Stimulated activated naive CD4-positive, alpha-beta T cell treated with Interleukin-2 at 50 U/mL for 16 hours (primary cell): ENCODE data around the gene CPED1.
"Not testable (repeated sequence)": the region's sequence is repeated elsewhere in the genome, so short reads cannot be mapped to it uniquely, and the experiment has no call there.

Experiments used
- DNase-seq: peaks from one replicate; lab custom pipeline; 2025; lab: John Stamatoyannopoulos, UW

CPED1 gene

GRCh38 chr7:121041516-121042148 is 53.1 kb downstream of the CPED1 start:
- DNase-seq, result no peak

- no peak for DNase-seq
Observed at GRCh38 chr7:121042195-121042594, 53.7 kb downstream of the CPED1 start.

- DNase-seq, result no peak
Observed at GRCh38 chr7:121042899-121043298, 54.4 kb downstream of the CPED1 start.

- DNase-seq, result no peak
Observed at GRCh38 chr7:121043314-121044234, 55.1 kb downstream of the CPED1 start.

- DNase-seq, result no peak
Observed at GRCh38 chr7:121045090-121045489, 56.6 kb downstream of the CPED1 start.

DNA sequence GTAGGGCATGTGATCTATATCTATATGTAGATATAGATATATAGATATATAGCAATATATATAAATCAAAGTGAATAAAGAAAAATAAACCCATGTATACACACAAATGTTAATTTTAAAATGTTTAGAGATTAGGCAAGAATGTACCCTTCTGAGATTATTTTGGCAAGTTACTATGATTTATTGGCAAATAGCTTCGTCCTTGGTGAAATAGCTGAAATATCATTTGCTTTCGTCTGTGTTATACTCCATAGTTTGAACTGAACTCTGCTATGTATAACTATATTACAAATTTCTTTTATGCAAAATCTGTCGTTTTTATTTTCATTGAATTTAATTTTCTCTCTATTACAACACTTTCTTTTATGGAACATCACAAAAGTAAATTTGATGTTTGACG is 57.5 kb downstream of the CPED1 start:
- DNase-seq, result no peak

DNA sequence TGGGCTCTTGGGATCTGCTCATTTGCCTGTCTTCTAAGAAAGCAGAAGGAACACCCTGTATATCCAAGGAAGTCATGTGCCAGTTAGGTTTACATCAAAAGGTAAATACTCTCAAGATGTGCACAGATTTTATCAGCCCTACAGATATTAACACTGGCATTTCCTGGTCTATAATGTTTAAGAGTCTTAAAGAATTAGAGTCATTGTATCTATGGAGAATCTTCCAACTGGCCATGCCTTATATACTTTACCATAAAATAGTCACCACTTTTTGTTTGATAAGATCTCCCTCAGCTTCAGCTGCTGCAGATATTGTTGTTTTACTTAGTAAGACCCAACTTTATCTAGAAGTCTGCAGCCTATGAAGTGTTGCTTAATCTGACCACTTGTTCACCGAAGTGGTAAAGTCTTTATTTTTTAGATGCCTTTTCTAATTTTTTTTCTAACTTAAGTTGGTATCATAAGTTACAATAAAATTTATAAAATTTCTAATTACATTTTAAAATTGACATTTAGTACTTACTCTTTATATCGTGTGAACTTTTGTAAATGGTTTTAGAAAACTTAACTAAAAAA is 58.5 kb downstream of the CPED1 start:
- DNase-seq, result no peak

DNA sequence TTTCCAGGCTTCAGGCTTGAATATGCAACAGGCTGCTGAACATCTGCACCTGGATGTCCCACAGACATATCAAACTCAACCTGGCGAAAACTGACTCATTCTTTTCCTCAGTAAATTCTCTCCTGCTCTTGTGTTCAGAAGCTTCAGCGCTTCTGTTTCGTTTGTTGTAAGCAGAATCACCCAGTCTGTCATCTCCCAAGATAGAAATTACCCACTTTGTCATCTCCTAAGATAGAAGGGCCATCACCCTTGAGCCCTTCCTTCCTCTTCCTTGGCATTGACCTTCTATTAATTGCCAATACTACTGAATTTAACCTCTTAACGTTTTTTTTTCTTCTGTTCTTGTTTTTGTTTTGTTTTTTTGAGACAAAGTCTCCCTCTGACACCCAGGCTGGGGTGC is 59.7 kb downstream of the CPED1 start:
- no peak for DNase-seq

DNA sequence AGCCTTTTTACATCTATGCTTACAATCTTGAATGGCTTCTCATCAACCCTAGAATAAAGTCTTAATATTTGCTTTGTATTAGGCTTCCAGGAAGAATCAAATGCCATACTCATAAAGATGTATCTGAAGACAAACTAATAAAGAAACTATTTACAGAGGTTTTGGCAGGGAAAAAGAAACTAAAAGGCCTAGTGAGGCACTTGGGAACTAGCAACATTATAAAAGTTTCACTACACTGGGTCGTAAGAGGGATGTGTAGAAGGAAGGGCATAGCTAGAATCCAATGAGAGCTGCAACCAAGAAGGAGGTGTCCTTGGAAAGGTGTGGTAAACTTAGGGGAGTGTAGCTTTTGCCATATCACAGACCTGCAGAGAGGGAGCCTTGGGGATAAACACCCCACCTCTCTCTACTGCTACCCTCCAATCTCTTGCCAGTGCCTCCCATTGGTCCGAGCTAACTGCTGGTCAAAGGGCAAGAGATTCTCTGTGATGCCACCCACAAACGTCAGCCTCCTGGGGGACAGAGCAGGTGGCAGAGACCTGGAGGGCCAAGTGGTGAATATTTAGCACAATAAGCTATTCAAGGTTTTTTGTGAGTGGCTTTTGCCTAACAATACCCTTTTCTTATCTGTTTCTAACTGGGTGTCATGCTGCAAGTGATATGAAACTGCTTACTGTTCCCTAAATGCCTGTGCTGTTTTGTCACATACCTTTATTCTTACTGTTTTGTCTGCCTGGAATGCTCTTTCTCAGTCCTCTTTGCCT is 60.7 kb downstream of the CPED1 start:
- DNase-seq, result no peak

DNA sequence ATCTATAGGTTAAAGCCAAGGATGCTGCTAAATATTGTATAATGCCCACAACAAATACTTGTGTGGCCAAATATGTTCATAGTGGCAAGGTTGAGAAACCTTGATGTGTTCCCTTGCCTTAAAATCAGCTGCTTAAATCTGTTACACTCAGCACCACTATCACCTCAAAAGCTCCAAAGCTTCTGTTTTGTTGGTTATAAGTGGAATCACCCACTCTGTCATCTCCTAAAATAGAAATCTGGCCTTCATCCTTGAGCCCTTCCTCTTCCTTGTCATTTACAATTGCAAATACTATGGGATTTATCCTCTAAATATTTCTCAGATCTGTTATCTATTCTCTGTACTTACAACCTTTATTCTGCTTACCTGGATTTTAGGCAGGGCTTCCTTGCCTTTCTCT is 61.4 kb downstream of the CPED1 start:
- no peak for DNase-seq

GRCh38 chr7:121053219-121053618 is 64.7 kb downstream of the CPED1 start:
- DNase-seq, result no peak

- DNase-seq, result no peak
Observed at GRCh38 chr7:121054925-121055324, 66.4 kb downstream of the CPED1 start.

- DNase-seq, result no peak
Observed at GRCh38 chr7:121057878-121058277, 69.4 kb downstream of the CPED1 start.

- DNase-seq, result no peak
Observed at GRCh38 chr7:121058975-121059374, 70.5 kb downstream of the CPED1 start.

- DNase-seq, result not testable (repeated sequence)
Observed at GRCh38 chr7:121059979-121060509, 71.5 kb downstream of the CPED1 start.

DNA sequence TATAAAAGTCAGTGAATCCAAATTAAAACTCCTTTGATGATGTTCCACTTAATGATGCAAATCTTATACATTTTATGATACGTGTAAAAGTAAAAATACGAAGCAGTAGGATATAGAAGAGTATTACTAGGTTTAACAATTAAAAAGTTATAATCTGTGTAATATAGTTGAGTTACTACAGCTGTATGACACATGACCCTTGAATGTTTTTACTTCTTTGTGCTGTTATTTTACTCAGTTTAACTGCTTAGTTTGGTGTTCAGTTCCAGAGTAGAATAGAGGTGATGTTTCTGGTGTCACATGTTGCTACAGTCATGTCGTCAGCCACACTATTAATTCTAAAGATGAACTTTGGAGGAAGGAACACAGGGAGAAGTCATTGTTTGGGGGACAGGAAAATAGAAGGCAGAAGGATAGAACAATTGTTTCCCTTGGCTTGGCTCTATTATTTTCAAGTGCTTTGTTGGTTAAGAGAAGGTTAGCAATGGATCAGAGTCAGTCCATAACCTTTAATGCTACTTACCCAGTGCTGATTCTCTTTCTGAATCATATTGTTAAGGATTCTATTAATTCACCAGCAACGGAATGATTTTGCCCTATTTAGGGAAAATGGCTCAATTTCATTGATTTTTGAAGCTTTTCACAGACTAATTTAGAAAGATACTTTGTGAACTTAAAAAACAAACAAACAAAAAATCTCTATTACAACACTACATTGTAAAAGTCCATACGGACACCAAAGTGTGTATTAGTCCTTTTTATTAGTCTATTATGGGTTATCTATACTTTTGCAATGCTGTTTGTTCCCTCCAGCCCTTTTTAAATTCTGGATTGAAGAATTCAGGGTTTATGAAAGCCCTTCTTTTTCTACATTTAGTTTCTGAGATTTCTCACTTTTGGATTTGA is 73.4 kb downstream of the CPED1 start:
- no peak for DNase-seq

GRCh38 chr7:121062671-121063279 is 74.3 kb downstream of the CPED1 start:
- no peak for DNase-seq

DNA sequence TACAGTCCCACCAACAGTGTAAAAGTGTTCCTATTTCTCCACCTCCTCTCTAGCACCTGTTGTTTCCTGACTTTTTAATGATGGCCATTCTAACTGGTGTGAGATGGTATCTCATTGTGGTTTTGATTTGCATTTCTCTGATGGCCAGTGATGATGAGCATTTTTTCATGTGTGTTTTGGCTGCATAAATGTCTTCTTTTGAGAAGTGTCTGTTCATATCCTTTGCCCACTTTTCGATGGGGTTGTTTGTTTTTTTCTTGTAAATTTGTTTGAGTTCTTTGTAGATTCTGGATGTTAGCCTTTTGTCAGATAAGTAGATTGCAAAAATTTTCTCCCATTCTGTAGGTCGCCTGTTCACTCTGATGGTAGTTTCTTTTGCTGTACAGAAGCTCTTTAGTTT is 79.2 kb downstream of the CPED1 start:
- not testable (repeated sequence) for DNase-seq

GRCh38 chr7:121069346-121070100 is 81.0 kb downstream of the CPED1 start:
- no peak for DNase-seq

DNA sequence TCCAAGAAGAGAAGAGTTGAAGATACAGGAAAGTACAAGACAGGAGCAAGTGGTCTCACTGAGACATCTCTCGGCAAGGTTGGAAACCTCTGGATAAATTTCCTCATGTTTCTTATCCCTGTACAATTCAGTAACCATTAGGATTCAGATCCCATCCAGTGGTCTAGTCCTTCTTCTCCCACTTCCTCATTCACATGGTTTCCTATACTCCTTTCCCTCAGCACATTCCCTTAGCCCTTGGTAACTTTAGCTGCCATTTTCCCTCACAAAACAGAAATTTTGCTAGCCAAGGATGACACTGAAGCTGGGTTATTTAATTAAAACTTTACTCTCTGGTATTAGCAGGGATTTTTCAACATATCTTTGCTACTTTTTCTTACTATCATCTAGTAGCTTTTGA is 82.6 kb downstream of the CPED1 start:
- no peak for DNase-seq
